ENCODE data around the gene NCOA5.
A peak's percentile ranks its signal among the peaks of the same experiment; 100 is the strongest.

Gene NCOA5

DNA sequence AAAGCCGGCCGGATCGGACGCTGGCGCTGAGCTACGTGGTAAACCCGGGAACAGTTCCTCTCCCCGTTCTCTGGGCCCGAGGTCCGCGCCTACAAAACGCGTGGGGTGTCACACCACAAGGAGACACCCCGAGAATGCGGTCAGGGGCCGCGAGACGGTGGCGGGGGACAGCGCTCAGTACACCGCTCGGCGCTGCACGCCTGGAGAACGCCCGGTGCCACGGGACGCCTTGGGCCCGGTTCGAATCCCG lies 670 bp downstream of the NCOA5 start:
- DNase-seq (ENCODE audit: low spot score), result no peak

DNA sequence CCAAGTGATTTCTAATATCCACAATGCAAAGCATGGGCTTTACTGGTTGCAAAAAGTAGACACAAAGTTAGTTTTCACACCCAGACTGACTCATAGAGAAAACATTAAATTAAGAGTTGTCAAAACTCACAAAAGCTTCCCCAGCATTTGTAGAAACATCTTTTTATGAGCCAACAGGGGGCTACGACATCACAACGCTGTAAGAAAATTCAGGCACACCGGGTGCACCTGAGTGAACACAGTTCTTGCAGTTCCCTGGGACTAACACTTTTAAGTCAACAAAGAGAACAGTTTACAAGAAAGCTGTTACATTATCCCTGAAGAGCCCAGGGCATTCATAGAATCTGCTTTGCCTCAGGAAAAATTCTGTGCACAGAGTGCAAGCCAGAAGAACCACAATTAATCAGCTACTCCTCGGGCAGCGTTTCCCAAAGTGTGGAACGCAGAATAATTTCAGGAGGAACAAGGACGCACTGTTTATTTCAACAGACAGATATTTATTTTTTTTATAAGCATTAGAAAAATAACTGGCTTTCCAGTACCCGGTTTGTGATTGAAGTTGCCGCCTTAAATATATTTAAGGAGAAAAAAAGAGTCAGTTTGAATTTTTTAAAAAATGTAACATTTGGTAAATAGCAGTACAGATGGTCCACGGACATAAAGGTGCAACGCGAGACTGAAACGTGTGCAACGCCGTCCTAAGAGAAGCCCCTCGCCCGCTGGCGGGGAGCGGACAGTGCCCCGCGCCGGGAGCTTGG lies 1.2 kb downstream of the NCOA5 start:
- DNase-seq (ENCODE audit: low spot score), result peak; percentile 41

DNA sequence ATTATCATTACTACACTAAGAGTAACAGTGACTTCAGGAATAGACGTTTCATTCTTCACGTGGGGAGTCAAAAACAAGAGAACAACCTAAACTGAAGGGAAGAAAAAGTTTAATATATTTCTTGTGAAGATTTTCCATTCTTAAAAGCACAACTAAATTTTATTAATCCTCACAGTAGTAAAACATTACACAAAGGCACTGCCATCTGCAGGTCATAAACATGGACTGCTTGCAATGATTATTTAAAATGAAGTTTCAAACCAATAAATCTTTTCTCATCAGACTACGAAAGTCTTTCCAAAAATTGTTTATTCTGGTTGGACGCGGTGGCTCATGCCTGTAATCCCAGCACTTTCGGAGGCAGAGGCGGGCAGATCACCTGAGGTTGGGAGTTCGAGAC lies 2.6 kb downstream of the NCOA5 start:
- DNase-seq (ENCODE audit: low spot score), result peak; percentile 15

DNA sequence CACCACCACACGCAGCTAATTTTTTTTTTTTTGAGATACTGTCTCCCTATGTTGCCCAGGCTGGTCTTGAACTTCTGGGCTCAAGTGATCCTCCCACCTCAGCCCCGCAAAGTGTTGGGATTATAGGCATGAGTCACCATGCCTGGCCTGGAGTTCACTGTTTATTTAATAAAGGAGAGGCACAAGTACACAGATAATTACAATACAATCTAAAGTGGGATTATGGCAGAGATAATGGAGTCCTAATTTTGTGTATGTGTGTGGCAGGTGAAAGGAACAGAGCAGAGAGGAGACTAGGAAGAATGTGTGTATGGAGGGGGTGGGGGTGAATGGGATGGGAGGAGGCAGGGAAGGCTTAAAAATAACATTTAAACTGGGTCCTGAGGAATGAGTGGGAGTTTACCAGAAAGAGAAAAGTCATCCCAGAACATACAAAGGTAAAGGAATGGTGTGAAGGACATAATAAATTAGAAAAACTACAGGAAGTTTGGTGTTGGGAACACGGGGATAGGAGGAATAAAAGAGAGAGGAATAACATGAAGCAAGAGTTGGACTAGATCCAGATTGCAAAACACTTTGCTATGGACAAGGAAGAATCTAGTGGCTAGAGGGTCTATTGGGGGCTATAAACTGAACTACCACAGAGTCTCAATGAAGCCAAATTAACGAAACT lies 4.4 kb downstream of the NCOA5 start:
- no peak for DNase-seq (ENCODE audit: low spot score)

DNA sequence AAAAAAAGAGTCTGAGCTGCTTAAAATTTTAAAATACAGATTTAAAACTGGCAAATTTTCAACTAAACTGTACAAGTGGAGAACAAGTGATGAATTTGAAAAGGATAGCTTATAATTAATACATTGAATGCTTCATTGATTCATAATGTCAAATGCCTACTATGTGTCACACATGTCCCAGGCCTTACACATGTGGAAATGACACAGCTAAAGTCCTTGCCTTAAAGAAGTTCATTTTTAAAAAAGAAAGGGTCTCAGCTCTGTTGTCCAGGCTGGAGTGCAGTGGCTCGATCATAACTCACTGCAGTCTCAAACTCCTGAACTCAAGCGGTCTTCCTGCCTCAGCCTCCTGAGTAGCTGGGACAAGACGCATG lies 5.0 kb downstream of the NCOA5 start:
- DNase-seq (ENCODE audit: low spot score), result no peak

DNA sequence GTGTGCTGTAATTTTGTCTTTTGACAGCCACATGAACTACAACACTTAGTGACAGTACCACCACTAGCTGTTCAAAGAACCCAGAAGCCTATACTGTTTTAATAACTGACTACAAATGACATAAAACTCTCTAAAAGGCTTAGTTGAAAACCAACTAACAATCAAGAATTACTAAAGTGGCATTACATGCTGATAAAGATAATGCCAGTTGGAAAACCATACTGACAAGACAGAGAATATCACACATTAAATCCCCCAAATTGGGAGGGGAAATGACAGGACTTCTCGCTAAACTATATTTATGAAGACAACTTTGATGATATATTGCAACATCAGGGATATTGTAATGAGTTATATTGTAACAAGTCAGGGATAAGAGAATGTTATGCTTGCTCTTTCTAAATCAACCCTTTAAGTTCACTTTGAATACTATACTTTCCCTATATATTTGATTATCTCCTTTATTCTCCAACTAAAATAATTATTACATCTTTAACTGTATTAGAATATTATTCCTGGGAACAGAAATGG lies 6.2 kb downstream of the NCOA5 start:
- DNase-seq (ENCODE audit: low spot score), result no peak

DNA sequence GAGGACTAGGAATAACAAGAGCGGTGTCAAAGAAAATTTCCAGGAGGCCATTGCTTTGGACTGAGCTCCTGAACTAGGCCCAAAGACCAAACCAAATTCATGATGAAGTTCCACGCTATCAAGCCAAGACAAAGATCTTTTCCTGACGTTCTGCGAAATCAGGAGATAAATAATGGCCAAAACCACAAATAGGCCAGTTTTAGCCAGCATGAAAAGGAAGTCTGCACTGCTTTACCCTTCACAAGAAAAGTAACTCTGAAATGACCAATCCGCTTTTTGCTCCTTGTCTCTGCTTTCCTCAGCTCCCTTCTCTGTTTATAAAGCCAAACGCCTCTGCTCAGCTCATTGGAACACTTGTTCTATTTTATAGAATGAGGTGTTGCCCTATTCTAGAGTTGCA lies 6.7 kb downstream of the NCOA5 start:
- DNase-seq (ENCODE audit: low spot score), result no peak

DNA sequence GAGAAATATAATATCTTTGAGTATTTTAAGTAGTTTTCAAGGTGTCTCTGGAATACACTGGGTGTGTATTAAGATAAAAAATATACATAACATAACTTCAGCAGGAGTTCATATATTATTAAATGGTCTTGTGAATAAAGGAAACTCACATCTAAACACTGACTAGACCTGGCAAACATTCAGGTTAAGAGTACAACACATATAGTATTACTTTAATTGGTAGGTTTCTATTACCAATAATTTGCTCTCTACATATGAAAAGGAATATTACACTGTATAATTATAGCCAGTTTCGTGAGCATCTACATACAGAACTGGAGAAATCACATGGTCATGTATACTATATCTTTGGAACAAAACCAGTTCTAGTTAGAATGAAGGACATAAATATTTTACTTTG lies 8.7 kb downstream of the NCOA5 start:
- DNase-seq (ENCODE audit: low spot score), result no peak

DNA sequence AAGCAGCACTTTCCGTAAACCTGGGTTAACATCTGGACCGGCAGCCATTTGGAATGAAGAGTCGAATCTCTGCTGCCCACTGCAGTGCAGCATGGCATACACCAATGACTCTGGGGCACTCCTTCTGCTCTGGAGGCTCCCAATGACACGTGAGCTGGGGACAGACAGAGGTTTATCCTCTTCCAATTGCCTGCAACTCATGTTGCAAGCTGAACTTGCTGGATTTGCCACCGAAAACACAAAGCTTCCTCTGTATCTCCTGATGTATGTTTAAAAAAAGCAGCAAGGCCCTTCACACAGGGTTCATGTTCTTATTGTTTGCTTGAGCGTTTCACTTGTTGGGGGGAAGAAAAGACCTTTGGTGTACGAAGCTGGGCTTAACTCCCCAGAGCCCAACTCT lies 10.8 kb downstream of the NCOA5 start:
- DNase-seq (ENCODE audit: low spot score), result no peak

DNA sequence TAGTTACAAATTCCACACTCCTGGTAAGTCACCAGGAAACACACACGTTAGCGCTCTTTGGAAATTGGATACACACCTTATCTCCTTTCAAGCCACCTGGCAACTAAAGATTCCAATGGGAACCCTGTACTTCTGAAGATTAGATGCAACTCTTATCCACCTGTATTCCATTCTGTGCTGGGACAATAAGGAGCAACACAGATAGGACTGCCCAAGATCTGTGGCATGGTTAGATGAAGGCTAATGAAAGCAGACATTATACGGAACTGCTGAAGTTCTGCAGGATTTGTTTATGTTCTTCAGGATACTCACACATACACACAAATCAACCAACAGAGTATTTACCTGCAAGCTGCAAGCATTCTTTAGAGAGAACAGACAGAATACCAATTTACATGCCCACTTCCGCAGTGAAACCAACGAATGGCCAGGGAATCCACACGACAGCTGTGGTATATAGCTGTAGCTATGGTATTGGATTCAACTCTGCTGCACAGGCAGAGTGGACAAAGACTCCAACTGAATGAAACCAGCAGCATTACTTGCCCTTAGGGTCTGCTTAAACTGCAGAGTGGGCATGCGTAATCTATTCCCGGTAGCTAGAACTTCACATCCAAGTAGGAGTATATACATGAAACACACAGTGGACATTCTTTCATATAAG lies 12.0 kb downstream of the NCOA5 start:
- DNase-seq (ENCODE audit: low spot score), result no peak

DNA sequence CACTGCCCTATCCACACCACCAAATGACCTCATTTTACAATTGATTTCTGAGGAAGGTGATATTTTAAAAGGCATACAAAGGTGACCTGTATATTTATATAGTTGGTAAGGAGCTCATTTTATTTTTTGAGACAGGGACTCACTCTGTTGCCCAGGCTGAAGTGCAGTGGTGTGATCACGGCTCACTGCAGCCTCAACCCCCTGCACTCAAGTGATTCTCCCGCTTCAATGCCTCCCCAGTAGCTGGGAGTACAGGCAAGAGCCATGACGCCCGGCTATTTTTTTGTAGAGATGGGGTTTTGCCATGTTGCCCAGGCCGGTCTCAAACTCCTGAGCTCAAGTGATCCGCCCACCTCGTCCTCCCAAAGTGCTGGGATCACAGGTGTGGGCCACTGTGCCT lies 13.0 kb downstream of the NCOA5 start:
- DNase-seq (ENCODE audit: low spot score), result no peak

DNA sequence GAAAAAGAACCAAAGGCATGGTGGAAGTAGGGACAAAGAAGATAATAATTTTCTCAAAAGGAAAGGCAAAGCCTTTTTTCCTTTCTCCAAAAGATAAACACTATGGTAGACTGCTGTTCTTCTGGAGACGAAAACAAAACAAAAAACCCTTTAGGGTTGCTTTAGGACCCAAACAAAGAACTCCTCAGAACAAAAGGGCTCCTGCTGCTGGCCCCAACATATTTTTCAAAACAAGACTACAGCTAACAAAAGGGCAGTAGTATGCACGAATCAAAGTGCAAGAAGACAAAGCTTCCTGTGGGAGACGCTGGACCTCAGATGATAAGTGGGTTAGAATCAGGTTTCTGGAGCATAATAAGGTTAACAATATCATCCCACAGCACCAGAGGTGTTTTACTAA lies 15.8 kb downstream of the NCOA5 start:
- DNase-seq (ENCODE audit: low spot score), result no peak

DNA sequence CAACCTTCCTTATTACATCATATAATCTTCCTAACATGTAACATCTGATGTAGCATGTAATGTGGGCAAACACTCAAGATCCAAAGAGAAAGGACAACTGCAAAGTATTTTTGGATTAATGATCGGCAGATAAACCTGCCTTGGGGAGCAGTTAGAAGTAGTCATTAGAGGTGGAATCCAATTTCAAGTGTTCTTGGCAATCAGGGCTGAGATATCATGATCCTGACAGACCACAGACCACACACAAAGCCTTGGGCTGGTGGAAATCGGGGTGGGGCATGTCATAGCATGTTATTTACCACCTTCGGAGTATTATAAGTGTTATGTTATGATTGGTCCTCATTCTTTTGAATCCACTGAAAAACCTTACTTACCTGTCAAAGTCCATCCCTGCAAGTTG lies 16.3 kb downstream of the NCOA5 start:
- no peak for DNase-seq (ENCODE audit: low spot score)

DNA sequence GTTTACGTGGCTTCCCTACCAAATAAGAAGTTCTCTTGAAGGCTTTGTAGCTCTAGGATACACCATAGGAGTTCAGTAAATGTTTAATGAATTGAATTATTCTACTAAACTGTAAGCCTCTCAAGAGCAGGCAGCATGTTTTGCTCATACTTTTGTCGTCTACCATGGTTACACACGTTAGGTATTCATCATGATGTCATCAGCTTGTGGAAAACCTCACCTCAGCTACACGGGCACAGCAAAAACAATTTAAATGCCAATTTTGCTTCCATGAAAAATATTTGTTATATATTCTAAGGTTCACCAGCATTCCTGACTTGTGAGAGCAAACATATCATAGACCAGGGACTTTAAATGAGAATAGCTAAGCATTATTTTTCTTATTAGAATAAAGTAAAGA lies 16.7 kb downstream of the NCOA5 start:
- DNase-seq (ENCODE audit: low spot score), result no peak

DNA sequence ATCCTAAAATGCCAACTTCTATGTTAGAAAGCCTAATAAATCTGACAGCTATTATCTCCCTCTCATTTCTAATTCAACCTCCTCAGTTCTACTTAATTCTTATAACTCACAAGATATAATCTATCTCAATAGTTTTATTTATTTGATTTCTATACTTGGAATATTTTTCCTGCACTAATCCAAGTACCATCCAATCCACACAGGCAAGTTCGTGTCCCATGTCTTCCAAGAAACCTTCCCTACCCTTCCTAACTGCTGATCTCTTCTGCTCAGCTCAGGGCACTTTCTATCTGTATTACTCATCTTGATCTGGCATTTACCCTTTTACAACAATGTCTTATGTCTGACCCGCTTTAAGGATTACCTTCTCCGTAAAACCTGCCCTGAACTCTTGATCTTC lies 18.2 kb downstream of the NCOA5 start:
- DNase-seq (ENCODE audit: low spot score), result no peak

DNA sequence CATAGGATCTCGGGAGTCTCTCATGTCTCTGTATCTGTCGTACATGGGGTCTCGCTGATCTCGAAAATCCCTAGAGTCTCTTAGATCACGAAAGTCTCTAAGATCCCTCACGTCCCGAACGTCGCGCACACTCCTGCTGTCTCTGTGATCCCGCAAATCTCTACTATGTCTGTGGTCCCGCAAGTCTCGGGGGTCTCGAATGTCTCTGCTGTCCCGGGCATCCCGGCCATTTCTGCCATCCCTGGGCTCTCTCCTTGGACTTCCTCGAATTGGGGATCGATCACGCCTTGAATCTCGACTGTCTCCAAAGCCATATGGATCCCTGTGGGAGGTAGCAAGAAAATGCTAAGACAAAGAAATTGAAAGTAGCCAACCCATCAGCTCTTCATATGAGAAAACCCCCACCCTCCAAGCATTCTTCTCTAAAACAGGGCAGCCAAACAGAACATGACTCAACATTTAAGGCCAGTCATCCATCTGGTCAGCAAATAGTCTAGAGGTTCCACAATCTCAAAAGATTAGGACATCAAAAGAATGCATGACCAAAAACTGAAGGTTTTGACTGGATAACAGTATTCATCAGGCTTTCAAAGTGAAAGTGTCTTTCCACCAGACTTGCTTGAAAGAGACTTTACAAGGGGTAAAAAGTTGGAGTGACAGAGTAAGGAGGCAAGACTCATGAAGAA lies 19.4 kb downstream of the NCOA5 start:
- peak; percentile 84 for DNase-seq (ENCODE audit: low spot score)

DNA sequence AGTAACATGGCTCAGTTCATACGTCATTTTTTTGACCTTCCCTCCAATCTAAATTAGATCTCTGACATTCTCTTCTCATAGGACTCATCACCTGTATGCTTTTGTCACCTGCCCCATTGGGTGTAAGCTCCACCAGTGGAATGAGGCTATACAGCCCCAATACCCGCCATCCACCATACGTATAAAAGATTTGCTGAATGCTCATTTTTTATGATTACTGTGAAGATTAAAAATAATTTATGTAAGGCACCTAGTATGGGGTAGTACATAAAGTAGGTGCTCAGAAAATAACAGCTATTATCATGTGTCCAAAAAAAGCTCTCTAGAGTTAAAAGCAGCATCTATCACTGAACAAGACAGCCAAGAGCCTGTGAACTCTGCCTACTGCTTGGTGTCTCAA lies 24.1 kb downstream of the NCOA5 start:
- no peak for DNase-seq (ENCODE audit: low spot score)

DNA sequence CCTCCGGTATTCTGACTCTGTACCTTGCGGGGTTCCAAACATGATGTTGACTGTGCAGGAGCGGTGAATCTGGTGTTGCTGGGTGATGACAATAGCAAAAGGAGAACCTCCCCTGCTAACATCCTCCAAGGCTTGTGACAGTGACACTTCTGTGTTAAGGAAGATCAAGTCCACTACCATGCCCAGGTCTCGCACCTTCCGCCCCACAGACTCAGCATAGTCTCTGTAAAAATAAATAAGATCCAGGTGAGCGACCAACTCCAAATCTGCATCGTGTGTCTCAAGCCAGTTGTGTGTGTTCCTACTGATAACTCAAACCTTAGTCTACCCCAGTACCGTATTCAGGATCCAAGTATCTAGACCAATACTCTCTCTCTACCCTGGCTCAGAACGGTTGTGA lies 24.8 kb downstream of the NCOA5 start:
- DNase-seq (ENCODE audit: low spot score), result no peak

DNA sequence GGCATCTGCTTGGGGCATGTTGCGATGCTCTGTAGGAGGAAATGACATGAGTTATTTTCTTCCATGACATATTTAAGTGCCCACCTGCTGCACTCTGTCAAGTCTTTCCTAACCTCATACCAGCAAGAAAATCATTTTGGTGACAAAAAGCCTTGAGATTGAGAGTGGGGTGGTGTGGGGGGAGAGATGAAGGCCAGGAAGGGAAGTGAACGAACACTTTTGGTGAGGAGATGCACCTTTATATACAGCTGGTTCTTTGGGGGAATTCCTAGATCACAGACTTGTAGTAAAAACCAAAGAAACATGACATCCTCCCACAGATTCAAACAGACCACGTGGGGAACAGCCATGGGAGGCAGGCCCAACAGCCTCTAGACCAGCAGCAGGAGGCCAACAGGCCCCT lies 26.1 kb downstream of the NCOA5 start:
- no peak for DNase-seq (ENCODE audit: low spot score)

DNA sequence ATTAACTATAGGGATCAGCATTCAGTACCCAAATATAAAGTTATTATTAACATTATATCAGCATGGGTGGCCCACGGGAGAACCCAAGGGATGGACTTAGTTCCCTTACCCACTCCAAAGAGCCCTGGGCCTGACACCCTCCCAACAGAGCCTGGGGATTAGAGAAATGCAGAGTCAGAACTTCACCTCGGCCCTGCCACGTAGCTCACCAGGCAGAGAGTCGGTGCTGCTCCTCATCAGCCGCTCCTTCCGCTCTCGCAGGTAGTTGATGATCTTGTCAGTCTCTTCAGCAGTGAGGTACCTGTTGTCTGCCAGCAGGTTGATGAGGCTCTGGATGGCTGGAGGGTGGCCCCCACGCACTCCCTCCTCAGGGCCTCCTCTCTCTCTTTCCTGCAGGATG lies 26.6 kb downstream of the NCOA5 start:
- no peak for DNase-seq (ENCODE audit: low spot score)

DNA sequence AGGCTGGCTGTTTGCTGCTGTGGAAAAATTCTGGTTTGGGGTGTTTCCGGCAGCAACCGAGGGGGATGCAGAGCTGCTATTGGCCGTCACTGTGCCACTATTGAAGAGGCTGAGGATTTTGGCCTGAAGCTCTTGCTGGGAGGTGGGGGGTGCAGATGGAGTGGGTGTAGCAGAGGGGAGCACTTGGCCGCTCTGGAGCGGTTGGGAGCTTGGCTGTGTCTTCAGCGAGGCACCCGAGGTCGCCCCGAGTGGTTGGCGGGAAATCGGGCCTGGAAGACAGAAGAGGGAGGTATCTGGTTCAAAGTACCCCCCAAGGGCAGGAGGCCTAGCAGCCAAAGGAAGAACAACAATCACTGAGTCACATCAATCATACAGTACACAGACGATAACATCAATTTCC lies 27.1 kb downstream of the NCOA5 start:
- DNase-seq (ENCODE audit: low spot score), result no peak

DNA sequence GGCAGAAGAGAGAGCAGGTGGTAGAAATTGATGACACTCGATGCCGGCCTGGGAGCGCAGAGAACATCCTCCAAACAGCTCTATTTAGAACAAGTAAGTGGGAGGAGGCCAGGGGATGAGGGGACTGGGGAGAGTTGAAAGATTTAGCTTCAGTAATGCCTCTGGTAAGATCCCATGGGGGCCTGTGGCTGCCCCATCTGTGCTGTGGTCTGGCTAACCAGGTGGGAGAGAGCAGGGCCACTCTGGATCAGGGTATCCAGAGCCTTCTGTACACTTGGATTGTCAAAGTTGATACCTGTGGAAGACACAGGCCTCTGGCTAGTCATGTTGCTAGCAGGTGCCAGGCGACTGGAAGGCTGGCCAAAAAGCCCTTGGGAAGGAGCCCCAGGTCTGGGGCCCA lies 27.6 kb downstream of the NCOA5 start:
- DNase-seq (ENCODE audit: low spot score), result no peak

DNA sequence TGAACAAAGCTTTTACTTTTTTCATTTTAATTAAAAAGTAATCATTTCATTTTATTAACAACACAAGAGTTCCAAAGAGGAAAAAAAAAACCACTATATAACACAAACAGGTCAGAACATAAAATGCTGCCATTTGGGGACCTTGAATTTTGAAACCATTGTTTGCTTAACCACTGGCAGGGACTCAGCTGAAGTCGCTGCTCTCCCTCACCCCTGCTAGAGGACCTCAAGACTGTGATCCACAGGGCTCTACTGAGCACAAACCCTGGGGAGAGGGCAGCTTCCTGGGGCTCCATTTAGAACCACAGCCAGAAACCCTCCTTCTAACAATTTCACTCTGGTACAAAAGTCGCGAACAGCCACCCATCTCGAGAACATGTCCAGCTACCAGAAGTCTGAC lies 28.8 kb downstream of the NCOA5 start:
- DNase-seq (ENCODE audit: low spot score), result no peak

Data from kidney tubule cell (primary cell).